NCI-H187 (cell line): Measurements from ENCODE around the gene GDF10.

Source experiments
- DNase-seq, 2 experiments: peaks; one replicate each; lab custom pipeline; 2025; lab: John Stamatoyannopoulos, UW

Gene GDF10

GRCh38 chr10:47276071-47276470 is 23.9 kb upstream of the GDF10 start:
- no peak for DNase-seq

GRCh38 chr10:47276576-47277351 is 23.2 kb upstream of the GDF10 start:
- DNase-seq: no peak

GRCh38 chr10:47277352-47278151 is 22.4 kb upstream of the GDF10 start:
- DNase-seq: no peak

- DNase-seq: no peak
Measured at GRCh38 chr10:47278152-47278473, 21.9 kb upstream of the GDF10 start.

- DNase-seq: no peak
Measured at GRCh38 chr10:47278720-47279119, 21.3 kb upstream of the GDF10 start.

- DNase-seq: no peak
Measured at GRCh38 chr10:47279276-47279675, 20.7 kb upstream of the GDF10 start.

- DNase-seq: no peak
Measured at GRCh38 chr10:47282005-47282656, 17.9 kb upstream of the GDF10 start.

- DNase-seq: no peak
Measured at GRCh38 chr10:47282657-47283018, 17.4 kb upstream of the GDF10 start.

GRCh38 chr10:47283101-47283630 is 16.8 kb upstream of the GDF10 start:
- no peak for DNase-seq

- no peak for DNase-seq
Measured at GRCh38 chr10:47283848-47284247, 16.1 kb upstream of the GDF10 start.

- no peak for DNase-seq
Measured at GRCh38 chr10:47285381-47286115, 14.4 kb upstream of the GDF10 start.

- DNase-seq: no peak
Measured at GRCh38 chr10:47286116-47286505, 13.9 kb upstream of the GDF10 start.

GRCh38 chr10:47286591-47287315 is 13.2 kb upstream of the GDF10 start:
- no peak for DNase-seq

GRCh38 chr10:47287365-47287802 is 12.6 kb upstream of the GDF10 start:
- no peak for DNase-seq

- no peak for DNase-seq
Measured at GRCh38 chr10:47287805-47288204, 12.2 kb upstream of the GDF10 start.

GRCh38 chr10:47288236-47288635 is 11.8 kb upstream of the GDF10 start:
- DNase-seq: no peak

- DNase-seq: no peak
Measured at GRCh38 chr10:47288916-47289495, 11.0 kb upstream of the GDF10 start.

GRCh38 chr10:47289921-47290320 is 10.1 kb upstream of the GDF10 start:
- no peak for DNase-seq

GRCh38 chr10:47290338-47290737 is 9.7 kb upstream of the GDF10 start:
- no peak for DNase-seq

- no peak for DNase-seq
Measured at GRCh38 chr10:47291682-47292081, 8.3 kb upstream of the GDF10 start.

- no peak for DNase-seq
Measured at GRCh38 chr10:47294057-47294456, 5.9 kb upstream of the GDF10 start.
